Measurements from ENCODE around the gene DPYSL3. TPM values are rescaled to one million over a fixed set of nuclear protein-coding genes. Genes with fewer than 3 reads are reported as not detected.
"Not testable (repeated sequence)": the region's sequence is repeated elsewhere in the genome, so short reads cannot be mapped to it uniquely, and the experiment has no call there.

DPYSL3 gene
- 10 to 100 TPM in 3 of 4 donors, 1 to 10 TPM in 1; 2.2 to 32.0 (median 13.7) TPM for polyA plus RNA-seq
- long read RNA-seq, donor 1, full-length matches to known transcripts: 10 of 10 reads
- long read RNA-seq, donor 1, partial matches to known transcripts: 0 of 10 reads
- long read RNA-seq, donor 1, other reads (novel, unspliced or antisense): 0 of 10 reads
- long read RNA-seq, donor 2, full-length matches to known transcripts: 2 of 2 reads
- long read RNA-seq, donor 2, partial matches to known transcripts: 0 of 2 reads
- long read RNA-seq, donor 2, other reads (novel, unspliced or antisense): 0 of 2 reads
- long read RNA-seq, donor 3, full-length matches to known transcripts: 1 of 18 reads
- long read RNA-seq, donor 3, partial matches to known transcripts: 17 of 18 reads
- long read RNA-seq, donor 3, other reads (novel, unspliced or antisense): 0 of 18 reads
- long read RNA-seq, donor 4, full-length matches to known transcripts: 1 of 1 reads
- long read RNA-seq, donor 4, partial matches to known transcripts: 0 of 1 reads
- long read RNA-seq, donor 4, other reads (novel, unspliced or antisense): 0 of 1 reads
- long read RNA-seq, donor 5: 0 reads
- long read RNA-seq, donor 6, full-length matches to known transcripts: 4 of 4 reads
- long read RNA-seq, donor 6, partial matches to known transcripts: 0 of 4 reads
- long read RNA-seq, donor 6, other reads (novel, unspliced or antisense): 0 of 4 reads
- long read RNA-seq, donor 7, full-length matches to known transcripts: 14 of 14 reads
- long read RNA-seq, donor 7, partial matches to known transcripts: 0 of 14 reads
- long read RNA-seq, donor 7, other reads (novel, unspliced or antisense): 0 of 14 reads
- long read RNA-seq, donor 8, full-length matches to known transcripts: 2 of 2 reads
- long read RNA-seq, donor 8, partial matches to known transcripts: 0 of 2 reads
- long read RNA-seq, donor 8, other reads (novel, unspliced or antisense): 0 of 2 reads
- long read RNA-seq, donor 9, full-length matches to known transcripts: 3 of 3 reads
- long read RNA-seq, donor 9, partial matches to known transcripts: 0 of 3 reads
- long read RNA-seq, donor 9, other reads (novel, unspliced or antisense): 0 of 3 reads
- long read RNA-seq, donor 10, full-length matches to known transcripts: 30 of 45 reads
- long read RNA-seq, donor 10, partial matches to known transcripts: 15 of 45 reads
- long read RNA-seq, donor 10, other reads (novel, unspliced or antisense): 0 of 45 reads

DNA sequence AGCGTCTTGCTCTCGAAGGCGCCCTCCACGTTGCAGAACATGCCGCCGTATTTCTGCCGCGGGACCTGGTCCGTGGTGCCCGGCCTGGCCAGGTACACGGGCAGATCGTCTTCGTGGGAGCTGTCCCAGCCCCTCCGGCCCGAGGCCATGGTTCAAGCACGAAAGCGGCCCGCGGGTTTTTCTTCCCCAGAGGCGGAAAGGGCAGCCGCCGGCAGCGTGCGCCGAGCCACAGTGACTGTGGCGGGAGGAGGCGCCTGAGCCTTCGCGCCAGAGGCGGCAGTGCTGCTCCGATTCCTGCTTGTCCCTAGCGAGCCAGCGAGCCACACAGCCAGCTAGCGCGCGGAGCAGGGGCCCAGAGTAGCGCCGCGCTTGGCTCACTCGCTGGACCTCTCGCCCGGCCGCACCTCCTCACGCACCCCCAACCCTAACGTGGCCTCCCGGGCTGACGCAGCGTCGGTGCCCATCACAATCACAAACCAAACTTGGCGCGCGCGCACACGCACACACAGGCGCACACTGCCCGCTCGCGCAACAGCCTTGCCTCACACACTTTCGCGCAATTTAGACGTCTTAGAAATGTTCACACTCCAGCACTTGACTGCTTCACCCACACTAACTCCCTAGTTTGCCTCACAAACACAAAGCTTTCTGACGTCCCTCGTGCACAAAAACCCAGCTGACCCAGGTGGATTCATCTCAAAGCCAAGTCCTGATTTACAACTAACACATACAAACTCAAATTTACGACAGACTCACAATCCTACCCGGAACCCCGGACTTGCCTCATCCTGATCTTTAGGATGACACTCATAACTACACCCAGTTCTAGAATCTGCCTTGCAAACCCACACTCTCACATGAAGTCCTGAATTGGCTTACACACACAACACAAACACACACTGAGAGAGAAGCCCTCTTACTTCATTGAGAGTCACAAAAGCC lies at the start of gene DPYSL3:
TSS of gene DPYSL3 (minus strand) at position 359 of the 942 bp plus-strand sequence. CDS start at position 149, 210 bp downstream.
- Histone ChIP-seq H3K36me3 (ENCODE audit: control insufficient read depth in 3 of 3, insufficient read depth in 2 of 3, low read depth in 1 of 3, low read length in 3 of 3) (no peaks in the 10 kb centered on the region), H3K9me3 (ENCODE audit: control insufficient read depth in 2 of 2, insufficient read depth in 1 of 2, low read depth in 1 of 2, low read length in 1 of 2) (no peaks in the 10 kb centered on the region), H3K27ac (ENCODE audit: low read depth in 1 of 3, low read length in 2 of 3) (peak within 1 kb of the TSS in 2 of 3 donors; percentile 56 to 91), H3K4me3 (ENCODE audit: low read depth in 1 of 3, low read length in 3 of 3) (peak within 1 kb of the TSS; percentile 23 to 69 (median 32)), H3K27me3 (ENCODE audit: control insufficient read depth in 3 of 3, insufficient read depth in 3 of 3, low read length in 3 of 3) (peaks cover 3 to 38% (median 4%) of the 10 kb centered on the region in 3 donors), H3K4me1 (ENCODE audit: control insufficient read depth in 3 of 3, insufficient read depth in 2 of 3, low read depth in 1 of 3, low read length in 2 of 3) (no peaks in the 10 kb centered on the region)
- DNase-seq: peak in 1 of 2 donors; percentile 61
- FAIRE-seq: no peak
- 3 to 6% (median 6%) methylated on average over 66 of the region's 66 CpGs for WGBS, 3 donors

GRCh38 chr5:147558826-147559225 lies 49.0 kb upstream of the DPYSL3 start:
- H3K4me1 ChIP-seq (ENCODE audit: control insufficient read depth in 3 of 3, insufficient read depth in 2 of 3, low read depth in 1 of 3, low read length in 2 of 3): peaks cover 0 to 5% (median 1%) of the 10 kb centered on the region in 3 donors
- DNase-seq: peak in 1 of 2 donors; percentile 32
- H3K27ac ChIP-seq (ENCODE audit: low read depth in 1 of 3, low read length in 2 of 3): no peak overlapping the region
- FAIRE-seq: no peak
- H3K27me3 ChIP-seq (ENCODE audit: control insufficient read depth in 3 of 3, insufficient read depth in 3 of 3, low read length in 3 of 3): no peaks in the 10 kb centered on the region
- H3K9me3 ChIP-seq (ENCODE audit: control insufficient read depth in 2 of 2, insufficient read depth in 1 of 2, low read depth in 1 of 2, low read length in 1 of 2): no peaks in the 10 kb centered on the region
- no peak overlapping the region for H3K4me3 ChIP-seq (ENCODE audit: low read depth in 1 of 3, low read length in 3 of 3)
- no peaks in the 10 kb centered on the region for H3K36me3 ChIP-seq (ENCODE audit: control insufficient read depth in 3 of 3, insufficient read depth in 2 of 3, low read depth in 1 of 3, low read length in 3 of 3)
- 9 to 31% (median 22%) methylated on average over 2 of the region's 2 CpGs for WGBS, 3 donors

DNA sequence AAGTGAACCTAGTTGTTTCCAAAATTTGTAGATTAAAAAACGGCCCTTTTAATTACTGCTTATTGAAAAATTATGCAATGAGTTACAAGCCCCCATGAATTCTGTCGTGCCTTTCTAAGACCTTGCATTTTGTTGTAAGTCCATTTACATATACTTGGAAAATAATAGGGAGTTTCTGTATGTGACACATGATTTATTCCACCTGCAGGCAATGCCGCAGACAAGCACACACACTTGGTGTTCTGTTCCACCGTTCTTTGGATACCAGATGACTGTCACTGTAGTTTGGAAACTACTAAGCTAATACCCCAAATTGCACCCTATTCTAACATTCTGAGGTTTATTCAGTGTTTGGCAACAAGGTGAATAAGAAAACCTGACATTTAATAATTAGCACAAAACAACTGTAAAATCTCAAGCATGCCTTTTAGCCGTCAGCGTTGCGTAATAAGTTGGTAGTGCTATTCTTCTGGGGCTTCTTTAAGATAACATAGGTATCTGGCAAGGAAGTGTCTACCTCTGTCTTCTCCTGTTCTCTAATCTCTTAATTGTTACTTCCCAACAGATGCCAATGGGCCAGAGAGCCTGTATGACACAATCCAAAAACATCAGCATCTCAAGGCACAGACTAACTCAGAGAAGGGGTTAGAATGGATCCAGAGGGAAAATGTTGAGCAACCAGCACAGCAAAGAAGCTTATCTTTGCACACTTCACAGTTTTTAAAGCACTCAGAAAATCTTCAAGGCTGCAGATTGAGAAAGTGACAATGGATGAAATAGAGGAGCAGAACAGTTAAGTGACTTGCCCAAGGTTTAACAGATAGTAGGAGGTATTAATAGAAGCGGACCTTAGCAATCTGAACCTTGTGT lies 48.2 kb upstream of the DPYSL3 start:
- Histone ChIP-seq H3K27ac (ENCODE audit: low read depth in 1 of 3, low read length in 2 of 3) (no peak overlapping the region), H3K9me3 (ENCODE audit: control insufficient read depth in 2 of 2, insufficient read depth in 1 of 2, low read depth in 1 of 2, low read length in 1 of 2) (no peaks in the 10 kb centered on the region), H3K27me3 (ENCODE audit: control insufficient read depth in 3 of 3, insufficient read depth in 3 of 3, low read length in 3 of 3) (no peaks in the 10 kb centered on the region), H3K4me1 (ENCODE audit: control insufficient read depth in 3 of 3, insufficient read depth in 2 of 3, low read depth in 1 of 3, low read length in 2 of 3) (peaks cover 0 to 5% (median 4%) of the 10 kb centered on the region in 3 donors), H3K36me3 (ENCODE audit: control insufficient read depth in 3 of 3, insufficient read depth in 2 of 3, low read depth in 1 of 3, low read length in 3 of 3) (no peaks in the 10 kb centered on the region), H3K4me3 (ENCODE audit: low read depth in 1 of 3, low read length in 3 of 3) (no peak overlapping the region)
- 74 to 76% (median 76%) methylated on average over 8 of the region's 8 CpGs for WGBS, 3 donors
- no peak for FAIRE-seq
- no peak for DNase-seq

GRCh38 chr5:147555176-147555575 lies 45.3 kb upstream of the DPYSL3 start:
- no peak for FAIRE-seq
- no peaks in the 10 kb centered on the region for H3K36me3 ChIP-seq (ENCODE audit: control insufficient read depth in 3 of 3, insufficient read depth in 2 of 3, low read depth in 1 of 3, low read length in 3 of 3)
- H3K27me3 ChIP-seq (ENCODE audit: control insufficient read depth in 3 of 3, insufficient read depth in 3 of 3, low read length in 3 of 3): no peaks in the 10 kb centered on the region
- H3K9me3 ChIP-seq (ENCODE audit: control insufficient read depth in 2 of 2, insufficient read depth in 1 of 2, low read depth in 1 of 2, low read length in 1 of 2): no peaks in the 10 kb centered on the region
- 74 to 77% (median 76%) methylated on average over 7 of the region's 7 CpGs for WGBS, 3 donors
- DNase-seq: no peak
- peaks cover 0 to 5% (median 4%) of the 10 kb centered on the region in 3 donors for H3K4me1 ChIP-seq (ENCODE audit: control insufficient read depth in 3 of 3, insufficient read depth in 2 of 3, low read depth in 1 of 3, low read length in 2 of 3)
- no peak overlapping the region for H3K4me3 ChIP-seq (ENCODE audit: low read depth in 1 of 3, low read length in 3 of 3)
- peak overlapping the region in 1 of 3 donors; percentile 40 for H3K27ac ChIP-seq (ENCODE audit: low read depth in 1 of 3, low read length in 2 of 3)

DNA sequence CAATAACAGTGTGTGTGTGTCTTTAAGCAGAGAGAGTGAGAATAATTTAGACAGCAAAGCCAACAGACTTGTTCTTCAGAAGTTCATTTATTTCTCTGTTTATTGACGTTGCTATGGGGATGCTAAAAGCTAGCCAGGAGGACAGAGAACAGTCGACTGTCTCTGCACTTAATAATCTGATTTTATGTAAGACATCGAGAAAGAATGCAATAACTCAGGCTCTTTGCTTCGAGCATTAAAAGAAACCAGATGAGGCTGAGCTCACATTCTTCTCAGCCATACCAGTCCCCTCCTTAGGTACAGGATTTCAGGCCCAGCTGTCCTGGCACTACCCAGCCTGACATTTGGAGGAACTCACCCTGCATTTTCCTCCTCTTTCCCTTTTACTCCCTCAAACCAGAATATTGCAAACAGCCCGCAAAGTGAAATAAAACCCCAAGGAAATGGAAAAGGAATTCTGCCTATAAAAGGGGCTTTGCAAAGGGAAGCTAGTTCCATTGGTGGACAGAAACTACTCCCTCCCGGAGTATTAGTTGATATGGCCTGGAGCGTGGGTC lies 44.5 kb upstream of the DPYSL3 start:
- peak in 1 of 2 donors; percentile 46 for DNase-seq
- peak overlapping the region in 2 of 3 donors; percentile 40 to 62 for H3K27ac ChIP-seq (ENCODE audit: low read depth in 1 of 3, low read length in 2 of 3)
- no peaks in the 10 kb centered on the region for H3K36me3 ChIP-seq (ENCODE audit: control insufficient read depth in 3 of 3, insufficient read depth in 2 of 3, low read depth in 1 of 3, low read length in 3 of 3)
- no peaks in the 10 kb centered on the region for H3K9me3 ChIP-seq (ENCODE audit: control insufficient read depth in 2 of 2, insufficient read depth in 1 of 2, low read depth in 1 of 2, low read length in 1 of 2)
- no peak overlapping the region for H3K4me3 ChIP-seq (ENCODE audit: low read depth in 1 of 3, low read length in 3 of 3)
- H3K27me3 ChIP-seq (ENCODE audit: control insufficient read depth in 3 of 3, insufficient read depth in 3 of 3, low read length in 3 of 3): no peaks in the 10 kb centered on the region
- 37 to 48% (median 38%) methylated on average over 7 of the region's 7 CpGs for WGBS, 3 donors
- peaks cover 0 to 5% (median 4%) of the 10 kb centered on the region in 3 donors for H3K4me1 ChIP-seq (ENCODE audit: control insufficient read depth in 3 of 3, insufficient read depth in 2 of 3, low read depth in 1 of 3, low read length in 2 of 3)
- FAIRE-seq: no peak

DNA sequence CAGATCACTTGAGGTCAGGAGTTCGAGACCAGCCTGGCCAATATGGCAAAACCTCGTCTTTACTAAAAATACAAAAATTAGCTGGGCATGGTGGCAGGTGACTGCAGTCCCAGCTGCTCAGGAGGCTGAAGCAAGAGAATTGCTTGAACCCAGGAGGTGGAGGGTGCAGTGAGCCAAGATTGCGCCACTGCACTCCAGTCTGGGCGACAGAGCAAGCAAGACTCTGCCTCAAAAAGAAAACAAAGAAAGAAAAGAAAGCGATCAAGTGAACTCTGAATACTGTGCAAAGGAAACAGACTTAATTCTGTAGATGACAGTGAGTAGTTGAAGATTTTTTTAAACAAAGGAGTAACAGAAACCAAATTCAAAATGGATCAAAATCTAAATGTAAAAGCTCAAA lies 43.9 kb upstream of the DPYSL3 start:
- WGBS, 3 donors: 59 to 70% (median 70%) methylated on average over 5 of the region's 5 CpGs
- not testable (repeated sequence) for FAIRE-seq; H3K36me3 ChIP-seq (ENCODE audit: control insufficient read depth in 3 of 3, insufficient read depth in 2 of 3, low read depth in 1 of 3, low read length in 3 of 3); H3K27me3 ChIP-seq (ENCODE audit: control insufficient read depth in 3 of 3, insufficient read depth in 3 of 3, low read length in 3 of 3); H3K4me3 ChIP-seq (ENCODE audit: low read depth in 1 of 3, low read length in 3 of 3); DNase-seq; H3K4me1 ChIP-seq (ENCODE audit: control insufficient read depth in 3 of 3, insufficient read depth in 2 of 3, low read depth in 1 of 3, low read length in 2 of 3); H3K9me3 ChIP-seq (ENCODE audit: control insufficient read depth in 2 of 2, insufficient read depth in 1 of 2, low read depth in 1 of 2, low read length in 1 of 2)
- H3K27ac ChIP-seq (ENCODE audit: low read depth in 1 of 3, low read length in 2 of 3): peak overlapping the region in 2 of 3 donors; percentile 40 to 63

- no peaks in the 10 kb centered on the region for H3K27me3 ChIP-seq (ENCODE audit: control insufficient read depth in 3 of 3, insufficient read depth in 3 of 3, low read length in 3 of 3)
- H3K4me1 ChIP-seq (ENCODE audit: control insufficient read depth in 3 of 3, insufficient read depth in 2 of 3, low read depth in 1 of 3, low read length in 2 of 3): peaks cover 0 to 4% (median 3%) of the 10 kb centered on the region in 3 donors
- no peaks in the 10 kb centered on the region for H3K9me3 ChIP-seq (ENCODE audit: control insufficient read depth in 2 of 2, insufficient read depth in 1 of 2, low read depth in 1 of 2, low read length in 1 of 2)
- H3K4me3 ChIP-seq (ENCODE audit: low read depth in 1 of 3, low read length in 3 of 3): no peak overlapping the region
- WGBS, 3 donors: 85 to 89% (median 86%) methylated on average over 4 of the region's 4 CpGs
- H3K36me3 ChIP-seq (ENCODE audit: control insufficient read depth in 3 of 3, insufficient read depth in 2 of 3, low read depth in 1 of 3, low read length in 3 of 3): no peaks in the 10 kb centered on the region
- H3K27ac ChIP-seq (ENCODE audit: low read depth in 1 of 3, low read length in 2 of 3): no peak overlapping the region
- DNase-seq: no peak
- FAIRE-seq: no peak
Measured at GRCh38 chr5:147552897-147553296, 43.0 kb upstream of the DPYSL3 start.
